ENCODE measurements around the gene HNRNPA0.
A peak's percentile ranks its signal among the peaks of the same experiment; 100 is the strongest.

Gene HNRNPA0

GRCh38 chr5:137714946-137715345, 39.2 kb downstream of the HNRNPA0 start:
- peaks cover 35% of the 10 kb centered on the region for H3K36me3 Mint-ChIP-seq
- no peak overlapping the region for H3K27ac Mint-ChIP-seq
- H3K9me3 Mint-ChIP-seq, result no peaks in the 10 kb centered on the region
- H3K4me1 Mint-ChIP-seq, result peaks cover 13% of the 10 kb centered on the region
- no peaks in the 10 kb centered on the region for H3K27me3 Mint-ChIP-seq
- no peak overlapping the region for H3K4me3 Mint-ChIP-seq

GRCh38 chr5:137714494-137714893, 39.7 kb downstream of the HNRNPA0 start:
- Mint-ChIP-seq H3K4me3 (no peak overlapping the region), H3K36me3 (peaks cover 35% of the 10 kb centered on the region)

DNA sequence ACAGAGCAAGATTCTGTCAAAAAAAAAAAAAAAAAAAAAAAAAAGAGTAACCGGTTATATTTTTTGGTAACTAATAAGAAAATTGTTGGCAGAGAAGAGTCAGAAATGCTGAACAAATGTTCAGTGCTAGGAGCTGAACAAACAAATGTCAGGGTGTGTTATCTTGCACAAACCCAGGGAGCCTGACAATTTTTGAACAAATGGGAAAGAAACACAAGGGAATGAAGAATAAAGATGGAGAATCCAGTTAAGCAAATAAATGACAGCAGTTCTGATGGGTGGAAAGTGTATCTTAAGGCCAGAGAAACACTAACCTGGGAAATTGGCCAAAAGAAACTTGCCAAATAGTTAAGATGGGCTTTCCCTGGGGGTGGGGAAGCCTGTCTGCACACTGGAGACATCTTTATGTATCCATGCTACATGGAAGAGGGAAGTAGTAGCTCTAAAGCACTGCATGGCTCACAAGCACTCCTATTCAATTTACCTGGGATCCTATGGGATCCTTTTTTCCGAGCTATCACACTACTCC, 42.0 kb downstream of the HNRNPA0 start:
- Mint-ChIP-seq H3K36me3 (peaks cover 44% of the 10 kb centered on the region), H3K27me3 (no peaks in the 10 kb centered on the region), H3K27ac (no peak overlapping the region), H3K9me3 (no peaks in the 10 kb centered on the region), H3K4me1 (peaks cover 13% of the 10 kb centered on the region), H3K4me3 (no peak overlapping the region)

More at GRCh38 chr5:137714494-137714893, 39.7 kb downstream of the HNRNPA0 start:
- peaks cover 13% of the 10 kb centered on the region for H3K4me1 Mint-ChIP-seq
- H3K27me3 Mint-ChIP-seq, result no peaks in the 10 kb centered on the region
- H3K9me3 Mint-ChIP-seq, result no peaks in the 10 kb centered on the region
- H3K27ac Mint-ChIP-seq, result no peak overlapping the region

DNA sequence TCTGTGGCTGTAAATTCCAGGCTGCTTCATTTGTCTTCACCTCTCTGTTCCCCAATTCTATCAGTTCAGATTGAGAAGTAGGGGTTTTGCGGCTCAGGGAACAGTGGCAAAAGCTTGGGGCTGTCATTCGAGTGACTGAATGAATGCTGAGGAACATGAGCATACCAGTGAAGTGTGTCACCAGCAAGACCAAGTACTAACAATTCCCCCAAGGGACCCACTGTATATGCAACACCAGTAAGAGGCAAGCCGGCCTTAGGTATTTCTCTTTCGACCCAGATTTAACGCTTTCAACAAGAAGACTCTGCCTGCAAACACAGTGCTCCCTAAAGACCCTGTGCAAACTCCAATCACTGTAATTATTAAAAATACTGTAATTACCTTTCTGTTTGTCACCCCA, 44.1 kb downstream of the HNRNPA0 start:
- Mint-ChIP-seq H3K27ac (no peak overlapping the region), H3K4me3 (no peak overlapping the region), H3K4me1 (peaks cover 8% of the 10 kb centered on the region), H3K9me3 (no peaks in the 10 kb centered on the region), H3K27me3 (no peaks in the 10 kb centered on the region), H3K36me3 (peaks cover 46% of the 10 kb centered on the region)

- Mint-ChIP-seq H3K4me3 (no peak overlapping the region), H3K9me3 (no peaks in the 10 kb centered on the region), H3K36me3 (peaks cover 38% of the 10 kb centered on the region), H3K4me1 (peaks cover 8% of the 10 kb centered on the region), H3K27ac (no peak overlapping the region), H3K27me3 (no peaks in the 10 kb centered on the region)
These were observed 45.2 kb downstream of the HNRNPA0 start for GRCh38 chr5:137708796-137709559.

DNA sequence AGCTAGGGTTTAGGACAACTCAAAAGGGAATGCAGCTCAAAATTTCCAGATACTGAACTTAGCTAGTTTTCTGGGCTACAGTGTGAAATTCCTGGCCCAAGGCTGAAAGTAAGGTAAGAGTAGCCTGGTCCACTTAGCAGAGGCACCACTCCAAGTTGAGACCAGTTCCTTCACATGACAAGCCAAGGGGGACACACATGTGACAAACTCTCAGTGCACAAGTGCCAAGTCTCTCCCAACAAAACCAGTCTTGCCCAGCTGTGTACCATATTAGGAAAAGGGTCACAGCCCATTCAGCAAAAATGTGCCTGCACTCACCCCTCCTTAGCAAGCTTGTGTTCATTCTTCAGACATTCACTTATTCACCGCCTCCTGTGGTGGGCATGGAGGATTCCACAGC, 46.1 kb downstream of the HNRNPA0 start:
- H3K4me1 Mint-ChIP-seq, result peaks cover 8% of the 10 kb centered on the region
- H3K36me3 Mint-ChIP-seq, result peaks cover 36% of the 10 kb centered on the region
- H3K9me3 Mint-ChIP-seq, result no peaks in the 10 kb centered on the region
- H3K27me3 Mint-ChIP-seq, result no peaks in the 10 kb centered on the region
- H3K4me3 Mint-ChIP-seq, result no peak overlapping the region
- no peak overlapping the region for H3K27ac Mint-ChIP-seq

DNA sequence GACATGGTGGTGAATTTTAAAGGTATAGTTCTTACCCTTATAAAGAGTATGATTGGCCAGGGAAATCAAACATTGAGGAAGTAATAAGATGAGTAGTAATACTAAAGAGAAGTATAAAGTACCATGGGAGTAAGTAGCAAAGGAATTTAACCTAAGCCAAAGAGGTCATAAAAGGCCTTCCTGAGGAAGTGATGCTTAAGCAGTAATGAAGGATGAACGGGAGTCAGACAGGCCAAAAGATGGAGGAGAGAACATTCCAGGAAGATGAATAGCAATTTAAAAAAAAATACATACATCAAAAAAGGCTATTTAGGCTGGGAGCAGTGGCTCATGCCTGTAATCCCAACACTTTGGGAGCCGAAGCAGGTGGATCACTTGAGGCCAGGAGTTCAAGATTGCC, 47.3 kb downstream of the HNRNPA0 start:
- H3K4me3 Mint-ChIP-seq, result no peak overlapping the region
- H3K9me3 Mint-ChIP-seq, result no peaks in the 10 kb centered on the region
- no peaks in the 10 kb centered on the region for H3K27me3 Mint-ChIP-seq
- peaks cover 37% of the 10 kb centered on the region for H3K36me3 Mint-ChIP-seq
- peaks cover 11% of the 10 kb centered on the region for H3K4me1 Mint-ChIP-seq
- no peak overlapping the region for H3K27ac Mint-ChIP-seq

GRCh38 chr5:137705106-137705505, 49.1 kb downstream of the HNRNPA0 start:
- Mint-ChIP-seq H3K36me3 (peaks cover 30% of the 10 kb centered on the region), H3K27ac (no peak overlapping the region), H3K27me3 (no peaks in the 10 kb centered on the region), H3K9me3 (no peaks in the 10 kb centered on the region), H3K4me1 (peaks cover 6% of the 10 kb centered on the region), H3K4me3 (no peak overlapping the region)

- Mint-ChIP-seq H3K36me3 (peaks cover 30% of the 10 kb centered on the region), H3K27ac (no peak overlapping the region), H3K4me3 (no peak overlapping the region), H3K9me3 (no peaks in the 10 kb centered on the region), H3K27me3 (no peaks in the 10 kb centered on the region), H3K4me1 (peaks cover 19% of the 10 kb centered on the region)
These were observed 50.6 kb downstream of the HNRNPA0 start for GRCh38 chr5:137703565-137703964.

GRCh38 chr5:137700282-137700680, 53.9 kb downstream of the HNRNPA0 start:
- peaks cover 17% of the 10 kb centered on the region for H3K36me3 Mint-ChIP-seq
- no peak overlapping the region for H3K27ac Mint-ChIP-seq
- no peaks in the 10 kb centered on the region for H3K27me3 Mint-ChIP-seq
- peaks cover 52% of the 10 kb centered on the region for H3K4me1 Mint-ChIP-seq
- no peak overlapping the region for H3K4me3 Mint-ChIP-seq
- H3K9me3 Mint-ChIP-seq, result peaks cover 4% of the 10 kb centered on the region

- H3K9me3 Mint-ChIP-seq, result peaks cover 4% of the 10 kb centered on the region
- H3K4me1 Mint-ChIP-seq, result peaks cover 58% of the 10 kb centered on the region
- no peaks in the 10 kb centered on the region for H3K27me3 Mint-ChIP-seq
- peaks cover 16% of the 10 kb centered on the region for H3K36me3 Mint-ChIP-seq
- H3K27ac Mint-ChIP-seq, result peak overlapping the region; percentile 77
- H3K4me3 Mint-ChIP-seq, result no peak overlapping the region
These were observed 54.6 kb downstream of the HNRNPA0 start for GRCh38 chr5:137699336-137700281.

DNA sequence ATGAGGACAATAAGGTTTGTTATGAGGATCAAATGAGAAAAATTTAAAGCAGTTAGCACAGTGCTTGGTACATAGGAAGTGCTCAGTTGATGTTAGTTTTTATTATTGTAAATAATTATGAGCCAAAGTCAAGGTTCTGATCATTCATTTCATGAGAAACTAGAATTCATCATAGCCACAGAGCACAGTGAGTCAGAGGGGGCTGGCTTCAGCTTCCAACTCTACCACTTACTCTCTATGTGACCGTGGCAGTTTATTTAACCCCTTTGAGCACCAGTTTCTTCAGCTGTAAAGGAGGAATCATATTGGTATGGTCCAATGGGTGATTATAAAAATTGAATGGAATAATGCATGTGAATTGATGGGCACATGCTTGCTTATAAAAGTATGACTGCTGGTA, 57.7 kb downstream of the HNRNPA0 start:
- H3K36me3 Mint-ChIP-seq, result peaks cover 12% of the 10 kb centered on the region

GRCh38 chr5:137695651-137696428, 58.3 kb downstream of the HNRNPA0 start:
- peaks cover 13% of the 10 kb centered on the region for H3K36me3 Mint-ChIP-seq
- H3K27ac Mint-ChIP-seq, result peak overlapping the region; percentile 94
- H3K27me3 Mint-ChIP-seq, result no peaks in the 10 kb centered on the region
- peak overlapping the region; percentile 75 for H3K4me3 Mint-ChIP-seq
- H3K9me3 Mint-ChIP-seq, result peaks cover 4% of the 10 kb centered on the region
- H3K4me1 Mint-ChIP-seq, result peaks cover 72% of the 10 kb centered on the region

More for the DNA sequence above, 57.7 kb downstream of the HNRNPA0 start:
- peaks cover 72% of the 10 kb centered on the region for H3K4me1 Mint-ChIP-seq
- H3K27me3 Mint-ChIP-seq, result no peaks in the 10 kb centered on the region
- peak overlapping the region; percentile 94 for H3K27ac Mint-ChIP-seq
- H3K9me3 Mint-ChIP-seq, result peaks cover 4% of the 10 kb centered on the region
- peak overlapping the region; percentile 75 for H3K4me3 Mint-ChIP-seq

Data from activated naive CD4-positive, alpha-beta T cell treated with anti-CD3 and anti-CD28 coated beads, Interleukin-2, amount 50 U/mL, for 24 hours (primary cell).